WTC11 (cell line): Measurements from ENCODE around the gene GPX6. TPM values are rescaled to one million over a fixed set of nuclear protein-coding genes. Genes with fewer than 3 reads are reported as not detected.

ENCODE experiments used
- ATAC-seq: fragments of 200-7000 bp; cut with Tn5 transposase; 2 replicates; pipeline ENCODE4 v1.10.0; 2021; ENCODE audit warnings: mild to moderate bottlenecking, moderate library complexity
- CTCF ChIA-PET: fragments of 300-600 bp; sonication (Branson Sonifier 250); formaldehyde crosslinking; loops from one replicate; lab custom pipeline; 2021; ENCODE audit warnings: antibody characterized with exemption; lab: Charles Lee
- POLR2A ChIA-PET: fragments of 350-600 bp; sonication (Branson Sonifier 250); formaldehyde crosslinking; loops from one replicate; lab custom pipeline; 2021; ENCODE audit warnings: antibody characterized with exemption; lab: Charles Lee
- DNase-seq: peaks from one replicate; pipeline ENCODE4 v3.0.0; 2021; ENCODE audit warnings: low spot score
- H3K27ac Mint-ChIP-seq: 2 replicates; pipeline ENCODE4 v1.8.0; 2021; ENCODE audit warnings: mixed read lengths
- H3K27me3 Mint-ChIP-seq: 2 replicates; pipeline ENCODE4 v1.8.0; 2021; ENCODE audit warnings: low read depth, mild to moderate bottlenecking, moderate library complexity, mixed read lengths
- H3K36me3 Mint-ChIP-seq: 2 replicates; pipeline ENCODE4 v1.8.0; 2021; ENCODE audit warnings: mixed read lengths
- H3K4me1 Mint-ChIP-seq: 2 replicates; pipeline ENCODE4 v1.8.0; 2022; ENCODE audit warnings: mixed read lengths
- H3K4me3 Mint-ChIP-seq: 2 replicates; pipeline ENCODE4 v1.8.0; 2021; ENCODE audit warnings: mild to moderate bottlenecking, moderate library complexity, mixed read lengths
- H3K9me3 Mint-ChIP-seq: 2 replicates; pipeline ENCODE4 v1.8.0; 2021; ENCODE audit warnings: mixed read lengths
- CREM ChIP-seq: sonication (generic); formaldehyde crosslinking; IDR thresholded peaks from 2 replicates; pipeline ENCODE4 v1.8.1; 2022; ENCODE audit warnings: mild to moderate bottlenecking, missing genetic modification reagents, moderate library complexity
- ETV6 ChIP-seq: sonication (generic); formaldehyde crosslinking; IDR thresholded peaks from 2 replicates; pipeline ENCODE4 v1.8.1; 2022; ENCODE audit warnings: mild to moderate bottlenecking, missing genetic modification reagents
- FOXJ3 ChIP-seq: sonication (generic); formaldehyde crosslinking; IDR thresholded peaks from 2 replicates; pipeline ENCODE4 v1.9.0; 2021; ENCODE audit warnings: missing genetic modification reagents, mild to moderate bottlenecking, borderline replicate concordance
- HMGA2 ChIP-seq: fragments of 250-450 bp; sonication (Bioruptor Pico); IDR thresholded peaks from 2 replicates; pipeline ENCODE4 v1.4.0; 2021; ENCODE audit warnings: mild to moderate bottlenecking, moderate library complexity
- NR3C1 ChIP-seq: sonication (generic); formaldehyde crosslinking; conservative IDR thresholded peaks from 2 replicates; pipeline ENCODE4 v1.8.1; 2023; ENCODE audit warnings: low read depth, mild to moderate bottlenecking, missing genetic modification reagents
- OVOL2 ChIP-seq: fragments of 250-450 bp; sonication (Bioruptor Pico); IDR thresholded peaks from 2 replicates; pipeline ENCODE4 v1.9.0; 2021; ENCODE audit warnings: mild to moderate bottlenecking, borderline replicate concordance
- RORB ChIP-seq: fragments of 250-450 bp; sonication (Bioruptor Pico); IDR thresholded peaks from 2 replicates; pipeline ENCODE4 v1.9.0; 2021; ENCODE audit warnings: mild to moderate bottlenecking
- SOX15 ChIP-seq: fragments of 250-450 bp; sonication (Bioruptor Pico); IDR thresholded peaks from 2 replicates; pipeline ENCODE4 v1.9.0; 2021; ENCODE audit warnings: mild to moderate bottlenecking
- TEAD1 ChIP-seq: sonication (generic); formaldehyde crosslinking; IDR thresholded peaks from 2 replicates; pipeline ENCODE4 v1.8.0; 2022; ENCODE audit warnings: mild to moderate bottlenecking, missing genetic modification reagents
- TP53 ChIP-seq: sonication (generic); formaldehyde crosslinking; IDR thresholded peaks from 2 replicates; pipeline ENCODE4 v1.8.1; 2023; ENCODE audit warnings: mild to moderate bottlenecking, missing genetic modification reagents
- ZNF138 ChIP-seq: sonication (generic); formaldehyde crosslinking; conservative IDR thresholded peaks from 2 replicates; pipeline ENCODE4 v1.8.1; 2022; ENCODE audit warnings: mild to moderate bottlenecking, moderate library complexity, missing genetic modification reagents
- ZNF219 ChIP-seq: sonication (generic); formaldehyde crosslinking; IDR thresholded peaks from 2 replicates; pipeline ENCODE4 v1.8.0; 2023; ENCODE audit warnings: missing genetic modification reagents, mild to moderate bottlenecking, borderline replicate concordance
- ZNF263 ChIP-seq: sonication (generic); formaldehyde crosslinking; IDR thresholded peaks from 2 replicates; pipeline ENCODE4 v1.8.1; 2022; ENCODE audit warnings: low read depth, mild to moderate bottlenecking, moderate library complexity, missing genetic modification reagents
- ZNF416 ChIP-seq: fragments of 250-450 bp; sonication (Bioruptor Pico); IDR thresholded peaks from 2 replicates; pipeline ENCODE4 v1.9.0; 2021; ENCODE audit warnings: mild to moderate bottlenecking, inconsistent platforms
- ZNF671 ChIP-seq: fragments of 250-450 bp; sonication (Bioruptor Pico); IDR thresholded peaks from 2 replicates; pipeline ENCODE4 v1.8.0; 2021; ENCODE audit warnings: mild to moderate bottlenecking
- total RNA-seq: library from RNA; stranded (reverse); gene quantifications from 3 replicates; pipeline ENCODE4 v1.2.3, GENCODE V29; 2021
- TF ChIP-seq, protein P1 (sequence below): fragments of 250-450 bp; sonication (Bioruptor Pico); conservative IDR thresholded peaks from 2 replicates; pipeline ENCODE4 v1.9.0; 2021; ENCODE audit warnings: mild to moderate bottlenecking
- TF ChIP-seq, protein P2 (sequence below): fragments of 250-450 bp; sonication (Bioruptor Pico); IDR thresholded peaks from 2 replicates; pipeline ENCODE4 v2.1.2; 2022; ENCODE audit warnings: mild to moderate bottlenecking, moderate library complexity
- TF ChIP-seq, protein P3 (sequence below): sonication (generic); formaldehyde crosslinking; IDR thresholded peaks from 2 replicates; pipeline ENCODE4 v1.8.0; 2022; ENCODE audit warnings: missing genetic modification reagents
- TF ChIP-seq, protein P4 (sequence below): fragments of 250-450 bp; sonication (Bioruptor Pico); IDR thresholded peaks from 2 replicates; pipeline ENCODE4 v1.9.0; 2021; ENCODE audit warnings: moderate library complexity, mild to moderate bottlenecking, inconsistent platforms, borderline replicate concordance
- TF ChIP-seq, protein P5 (sequence below): sonication (generic); formaldehyde crosslinking; conservative IDR thresholded peaks from 2 replicates; pipeline ENCODE4 v1.8.1; 2023; ENCODE audit warnings: mild to moderate bottlenecking, low read depth, missing genetic modification reagents, moderate library complexity

GPX6 gene
- total RNA-seq, 1 experiment from 2014 or later, result not detected

DNA sequence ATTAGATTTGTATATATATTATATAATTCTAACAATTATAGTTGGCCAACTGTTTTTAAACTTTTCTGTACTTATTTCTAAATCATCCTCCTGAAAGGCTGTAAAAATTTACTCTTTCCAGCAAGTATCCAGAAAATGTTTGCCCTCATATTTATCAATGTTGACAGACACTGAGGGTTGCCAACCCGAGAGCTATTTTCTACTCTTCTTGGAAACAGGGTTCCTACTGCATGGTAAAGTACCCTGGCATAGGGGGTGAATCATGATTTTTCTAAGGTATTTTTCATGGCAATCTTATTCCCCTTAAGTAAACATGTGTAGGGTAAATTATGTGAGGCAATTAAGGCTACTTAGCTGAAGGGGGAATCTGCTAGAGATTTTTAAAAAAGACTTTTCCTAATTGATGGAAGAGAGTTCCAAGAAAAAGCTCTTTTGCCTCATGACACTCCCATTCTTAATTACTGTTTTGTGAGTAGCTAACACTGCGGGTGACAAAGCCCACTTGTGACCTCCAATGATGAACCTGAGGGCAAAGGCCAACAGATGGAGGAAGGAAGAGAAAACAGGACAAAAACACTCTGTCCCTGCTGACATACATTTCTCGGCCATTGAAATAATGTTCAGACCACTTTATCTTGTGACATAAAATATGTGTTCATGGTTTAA is 48.0 kb upstream of the GPX6 start:
- peaks cover 29% of the 10 kb centered on the region for H3K27me3 Mint-ChIP-seq
- no peak for DNase-seq
- no peaks in the 10 kb centered on the region for H3K36me3 Mint-ChIP-seq
- ChIA-PET POLR2A (interaction anchor here (0.6 kb wide), 1 partner anchor 425 kb away, joined by 4 read pairs; no protein-coding TSS in a partner anchor), CTCF (interaction anchor here (0.5 kb wide), 1 partner anchor 172 kb away, joined by 3 read pairs; no protein-coding TSS in a partner anchor)
- peaks cover 9% of the 10 kb centered on the region; the same call in 1 of the 2 replicates for H3K9me3 Mint-ChIP-seq
- TF ChIP-seq, protein P1, sequence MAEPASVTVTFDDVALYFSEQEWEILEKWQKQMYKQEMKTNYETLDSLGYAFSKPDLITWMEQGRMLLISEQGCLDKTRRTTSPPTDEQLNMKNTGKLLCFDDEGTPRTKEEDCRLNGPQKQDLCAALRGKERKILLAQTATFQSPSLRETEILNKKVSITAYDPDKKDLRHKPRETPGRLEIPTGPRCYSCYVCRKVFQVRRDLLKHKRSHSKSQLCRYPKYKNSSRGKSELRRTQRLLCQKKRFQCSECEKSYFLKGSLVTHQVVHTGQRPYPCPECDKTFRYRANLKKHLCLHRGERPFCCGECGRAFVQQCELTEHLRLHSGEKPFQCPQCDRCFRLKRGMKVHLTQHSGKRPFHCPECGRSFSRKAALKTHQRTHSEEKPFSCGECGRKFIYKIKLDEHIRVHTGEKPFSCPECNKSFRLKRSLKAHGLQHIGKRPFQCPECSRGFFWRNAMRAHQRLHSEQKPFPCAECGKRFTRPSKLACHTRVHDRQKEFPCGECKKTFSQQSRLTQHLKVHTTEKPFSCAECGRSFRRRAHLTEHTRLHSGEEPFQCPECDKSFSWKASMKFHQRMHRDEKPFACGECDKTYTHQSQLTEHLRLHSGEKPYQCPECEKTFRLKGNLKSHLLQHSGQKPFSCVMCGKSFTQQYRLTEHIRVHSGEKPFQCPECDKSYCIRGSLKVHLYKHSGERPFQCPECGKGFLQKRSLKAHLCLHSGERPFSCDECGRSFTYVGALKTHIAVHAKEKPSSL (CRISPR knock-in tag), result no peak
- peaks cover under 1% of the 10 kb centered on the region; the same call in 1 of the 2 replicates for H3K4me1 Mint-ChIP-seq
- ATAC-seq, result no peak
- H3K4me3 Mint-ChIP-seq, result no peak overlapping the region
- no peak overlapping the region for H3K27ac Mint-ChIP-seq

DNA sequence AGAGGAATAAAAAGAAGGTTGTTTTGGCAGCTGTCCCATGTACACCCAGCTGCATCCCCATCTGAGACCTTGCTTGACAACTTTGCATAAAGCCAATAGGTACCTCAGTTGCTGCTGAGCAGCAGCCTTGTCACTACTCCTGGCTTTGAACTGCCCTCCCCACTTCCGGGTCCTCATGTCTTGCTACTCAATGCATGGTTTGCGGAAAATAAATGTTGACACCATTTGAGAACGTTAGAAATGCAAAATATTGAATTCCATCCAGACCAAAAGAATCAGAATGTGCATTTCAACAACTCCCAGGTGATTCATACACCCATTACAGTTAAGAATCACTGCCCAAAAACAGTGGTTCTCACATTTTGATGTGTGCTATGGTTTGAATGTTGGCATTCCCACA is 43.0 kb upstream of the GPX6 start:
- no peaks in the 10 kb centered on the region for H3K36me3 Mint-ChIP-seq
- no peaks in the 10 kb centered on the region for H3K9me3 Mint-ChIP-seq
- TF ChIP-seq ZNF263 (CRISPR knock-in tag), result no peak
- no peak for TF ChIP-seq OVOL2 (CRISPR knock-in tag)
- no peak for TF ChIP-seq FOXJ3 (CRISPR knock-in tag)
- TF ChIP-seq, protein P2, sequence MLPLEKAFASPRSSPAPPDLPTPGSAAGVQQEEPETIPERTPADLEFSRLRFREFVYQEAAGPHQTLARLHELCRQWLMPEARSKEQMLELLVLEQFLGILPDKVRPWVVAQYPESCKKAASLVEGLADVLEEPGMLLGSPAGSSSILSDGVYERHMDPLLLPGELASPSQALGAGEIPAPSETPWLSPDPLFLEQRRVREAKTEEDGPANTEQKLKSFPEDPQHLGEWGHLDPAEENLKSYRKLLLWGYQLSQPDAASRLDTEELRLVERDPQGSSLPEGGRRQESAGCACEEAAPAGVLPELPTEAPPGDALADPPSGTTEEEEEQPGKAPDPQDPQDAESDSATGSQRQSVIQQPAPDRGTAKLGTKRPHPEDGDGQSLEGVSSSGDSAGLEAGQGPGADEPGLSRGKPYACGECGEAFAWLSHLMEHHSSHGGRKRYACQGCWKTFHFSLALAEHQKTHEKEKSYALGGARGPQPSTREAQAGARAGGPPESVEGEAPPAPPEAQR (CRISPR knock-in tag), result no peak
- TF ChIP-seq, protein P3, sequence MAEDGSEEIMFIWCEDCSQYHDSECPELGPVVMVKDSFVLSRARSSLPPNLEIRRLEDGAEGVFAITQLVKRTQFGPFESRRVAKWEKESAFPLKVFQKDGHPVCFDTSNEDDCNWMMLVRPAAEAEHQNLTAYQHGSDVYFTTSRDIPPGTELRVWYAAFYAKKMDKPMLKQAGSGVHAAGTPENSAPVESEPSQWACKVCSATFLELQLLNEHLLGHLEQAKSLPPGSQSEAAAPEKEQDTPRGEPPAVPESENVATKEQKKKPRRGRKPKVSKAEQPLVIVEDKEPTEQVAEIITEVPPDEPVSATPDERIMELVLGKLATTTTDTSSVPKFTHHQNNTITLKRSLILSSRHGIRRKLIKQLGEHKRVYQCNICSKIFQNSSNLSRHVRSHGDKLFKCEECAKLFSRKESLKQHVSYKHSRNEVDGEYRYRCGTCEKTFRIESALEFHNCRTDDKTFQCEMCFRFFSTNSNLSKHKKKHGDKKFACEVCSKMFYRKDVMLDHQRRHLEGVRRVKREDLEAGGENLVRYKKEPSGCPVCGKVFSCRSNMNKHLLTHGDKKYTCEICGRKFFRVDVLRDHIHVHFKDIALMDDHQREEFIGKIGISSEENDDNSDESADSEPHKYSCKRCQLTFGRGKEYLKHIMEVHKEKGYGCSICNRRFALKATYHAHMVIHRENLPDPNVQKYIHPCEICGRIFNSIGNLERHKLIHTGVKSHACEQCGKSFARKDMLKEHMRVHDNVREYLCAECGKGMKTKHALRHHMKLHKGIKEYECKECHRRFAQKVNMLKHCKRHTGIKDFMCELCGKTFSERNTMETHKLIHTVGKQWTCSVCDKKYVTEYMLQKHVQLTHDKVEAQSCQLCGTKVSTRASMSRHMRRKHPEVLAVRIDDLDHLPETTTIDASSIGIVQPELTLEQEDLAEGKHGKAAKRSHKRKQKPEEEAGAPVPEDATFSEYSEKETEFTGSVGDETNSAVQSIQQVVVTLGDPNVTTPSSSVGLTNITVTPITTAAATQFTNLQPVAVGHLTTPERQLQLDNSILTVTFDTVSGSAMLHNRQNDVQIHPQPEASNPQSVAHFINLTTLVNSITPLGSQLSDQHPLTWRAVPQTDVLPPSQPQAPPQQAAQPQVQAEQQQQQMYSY (CRISPR knock-in tag), result no peak
- TF ChIP-seq, protein P4, sequence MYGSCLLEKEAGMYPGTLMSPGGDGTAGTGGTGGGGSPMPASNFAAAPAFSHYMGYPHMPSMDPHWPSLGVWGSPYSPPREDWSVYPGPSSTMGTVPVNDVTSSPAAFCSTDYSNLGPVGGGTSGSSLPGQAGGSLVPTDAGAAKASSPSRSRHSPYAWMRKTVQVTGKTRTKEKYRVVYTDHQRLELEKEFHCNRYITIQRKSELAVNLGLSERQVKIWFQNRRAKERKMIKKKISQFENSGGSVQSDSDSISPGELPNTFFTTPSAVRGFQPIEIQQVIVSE, result no peak
- TF ChIP-seq SOX15 (CRISPR knock-in tag), result no peak
- H3K4me3 Mint-ChIP-seq, result peak overlapping the region; percentile 16; the same call in 1 of the 2 replicates
- ChIA-PET CTCF (interaction anchor here (1.4 kb wide), 1 partner anchor 9 kb away, joined by 3 read pairs; no protein-coding TSS in a partner anchor), POLR2A (no interaction called here)
- H3K27me3 Mint-ChIP-seq, result peaks cover 54% of the 10 kb centered on the region
- H3K4me1 Mint-ChIP-seq, result peaks cover 11% of the 10 kb centered on the region
- H3K27ac Mint-ChIP-seq, result no peak overlapping the region
- no peak for DNase-seq
- ATAC-seq, result no peak

DNA sequence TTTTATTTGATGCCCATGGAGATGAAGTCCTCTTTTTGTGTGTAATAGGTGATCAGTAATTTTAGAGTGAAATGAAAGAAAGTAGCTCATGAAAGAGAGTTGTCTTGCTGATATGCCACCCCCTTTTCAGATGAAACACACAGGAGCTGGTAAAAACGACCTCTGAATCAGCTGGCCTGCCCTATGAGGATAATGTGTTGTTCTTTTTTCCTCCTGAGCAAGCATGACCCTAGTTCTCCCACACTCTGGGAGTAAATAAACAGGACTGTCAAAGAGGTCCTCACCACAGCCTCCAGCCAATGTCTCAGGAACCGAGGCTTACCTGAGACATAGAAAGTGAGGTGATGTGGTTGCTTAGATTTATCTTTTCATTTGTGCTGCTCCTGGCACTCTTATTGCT is 39.5 kb upstream of the GPX6 start:
- H3K9me3 Mint-ChIP-seq, result no peaks in the 10 kb centered on the region
- ATAC-seq, result no peak
- no peak overlapping the region for H3K27ac Mint-ChIP-seq
- H3K27me3 Mint-ChIP-seq, result peaks cover 72% of the 10 kb centered on the region
- no peaks in the 10 kb centered on the region for H3K36me3 Mint-ChIP-seq
- H3K4me3 Mint-ChIP-seq, result no peak overlapping the region
- CTCF ChIA-PET, result interaction anchor here (4.2 kb wide), 1 partner anchor 13 kb away, joined by 24 read pairs; no protein-coding TSS in a partner anchor
- no peak for DNase-seq
- H3K4me1 Mint-ChIP-seq, result peaks cover 16% of the 10 kb centered on the region
- POLR2A ChIA-PET, result interaction anchor here (0.6 kb wide), 1 partner anchor 869 kb away, joined by 3 read pairs; no protein-coding TSS in a partner anchor
- TF ChIP-seq ZNF416 (no peak), SOX15 (CRISPR knock-in tag) (no peak), TEAD1 (no peak), NR3C1 (CRISPR knock-in tag) (no peak), ZNF671 (CRISPR knock-in tag) (no peak), HMGA2 (CRISPR knock-in tag) (no peak), ZNF219 (CRISPR knock-in tag) (no peak), RORB (CRISPR knock-in tag) (no peak), TP53 (no peak), CREM (CRISPR knock-in tag) (no peak), ETV6 (CRISPR knock-in tag) (no peak), OVOL2 (CRISPR knock-in tag) (no peak), ZNF138 (CRISPR knock-in tag) (no peak)
- TF ChIP-seq, protein P5, sequence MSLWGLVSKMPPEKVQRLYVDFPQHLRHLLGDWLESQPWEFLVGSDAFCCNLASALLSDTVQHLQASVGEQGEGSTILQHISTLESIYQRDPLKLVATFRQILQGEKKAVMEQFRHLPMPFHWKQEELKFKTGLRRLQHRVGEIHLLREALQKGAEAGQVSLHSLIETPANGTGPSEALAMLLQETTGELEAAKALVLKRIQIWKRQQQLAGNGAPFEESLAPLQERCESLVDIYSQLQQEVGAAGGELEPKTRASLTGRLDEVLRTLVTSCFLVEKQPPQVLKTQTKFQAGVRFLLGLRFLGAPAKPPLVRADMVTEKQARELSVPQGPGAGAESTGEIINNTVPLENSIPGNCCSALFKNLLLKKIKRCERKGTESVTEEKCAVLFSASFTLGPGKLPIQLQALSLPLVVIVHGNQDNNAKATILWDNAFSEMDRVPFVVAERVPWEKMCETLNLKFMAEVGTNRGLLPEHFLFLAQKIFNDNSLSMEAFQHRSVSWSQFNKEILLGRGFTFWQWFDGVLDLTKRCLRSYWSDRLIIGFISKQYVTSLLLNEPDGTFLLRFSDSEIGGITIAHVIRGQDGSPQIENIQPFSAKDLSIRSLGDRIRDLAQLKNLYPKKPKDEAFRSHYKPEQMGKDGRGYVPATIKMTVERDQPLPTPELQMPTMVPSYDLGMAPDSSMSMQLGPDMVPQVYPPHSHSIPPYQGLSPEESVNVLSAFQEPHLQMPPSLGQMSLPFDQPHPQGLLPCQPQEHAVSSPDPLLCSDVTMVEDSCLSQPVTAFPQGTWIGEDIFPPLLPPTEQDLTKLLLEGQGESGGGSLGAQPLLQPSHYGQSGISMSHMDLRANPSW (CRISPR knock-in tag), result no peak
